ENCODE measurements around the gene HOXC13.

The HOXC13 gene

GRCh38 chr12:53980802-53981496, 42.3 kb downstream of the HOXC13 start:
- in situ Hi-C loops (cut with MboI; ENCODE audit: low pct_unique_long_range_greater_than_20kb, low sequenced_read_pairs, unreplicated experiment): no loop called here
- DNase-seq (ENCODE audit: low spot score): no peak
- TF ChIP-seq CTCF (IDR thresholded peaks at IDR 0.05; ENCODE audit: extremely low read depth, insufficient read depth, missing control alignments): no peak

GRCh38 chr12:53981634-53982565, 43.3 kb downstream of the HOXC13 start:
- in situ Hi-C loops (cut with MboI; ENCODE audit: low pct_unique_long_range_greater_than_20kb, low sequenced_read_pairs, unreplicated experiment): no loop called here
- TF ChIP-seq CTCF (IDR thresholded peaks at IDR 0.05; ENCODE audit: extremely low read depth, insufficient read depth, missing control alignments): peak; percentile 15
- no peak for DNase-seq (ENCODE audit: low spot score)

GRCh38 chr12:53982648-53983567, 44.3 kb downstream of the HOXC13 start:
- no peak for TF ChIP-seq CTCF (IDR thresholded peaks at IDR 0.05; ENCODE audit: extremely low read depth, insufficient read depth, missing control alignments)
- in situ Hi-C loops (cut with MboI; ENCODE audit: low pct_unique_long_range_greater_than_20kb, low sequenced_read_pairs, unreplicated experiment): no loop called here
- DNase-seq (ENCODE audit: low spot score): no peak

- in situ Hi-C loops (cut with MboI; ENCODE audit: low pct_unique_long_range_greater_than_20kb, low sequenced_read_pairs, unreplicated experiment): no loop called here
- DNase-seq (ENCODE audit: low spot score): no peak
- TF ChIP-seq CTCF (IDR thresholded peaks at IDR 0.05; ENCODE audit: extremely low read depth, insufficient read depth, missing control alignments): no peak
These were observed 44.9 kb downstream of the HOXC13 start for GRCh38 chr12:53983568-53983949.

- TF ChIP-seq CTCF (IDR thresholded peaks at IDR 0.05; ENCODE audit: extremely low read depth, insufficient read depth, missing control alignments): no peak
- in situ Hi-C loops (cut with MboI; ENCODE audit: low pct_unique_long_range_greater_than_20kb, low sequenced_read_pairs, unreplicated experiment): no loop called here
These were observed 45.4 kb downstream of the HOXC13 start for GRCh38 chr12:53983950-53984572.

More at GRCh38 chr12:53983950-53984572, 45.4 kb downstream of the HOXC13 start:
- no peak for DNase-seq (ENCODE audit: low spot score)

Measured in GM13977 (cell line).